Hematopoietic multipotent progenitor cell treated with erythropoietin and hydrocortisone succinate and interleukin-3 and kit ligand, for 4 days (in vitro differentiated cells): ENCODE results near the gene NR3C2.
A peak's percentile ranks its signal among the peaks of the same experiment; 100 is the strongest.
"Not testable (repeated sequence)": the region's sequence is repeated elsewhere in the genome, so short reads cannot be mapped to it uniquely, and the experiment has no call there.

Experiments used
- DNase-seq: peaks from one replicate; pipeline ENCODE4 v3.0.0-alpha.2; 2015

The NR3C2 gene

DNA sequence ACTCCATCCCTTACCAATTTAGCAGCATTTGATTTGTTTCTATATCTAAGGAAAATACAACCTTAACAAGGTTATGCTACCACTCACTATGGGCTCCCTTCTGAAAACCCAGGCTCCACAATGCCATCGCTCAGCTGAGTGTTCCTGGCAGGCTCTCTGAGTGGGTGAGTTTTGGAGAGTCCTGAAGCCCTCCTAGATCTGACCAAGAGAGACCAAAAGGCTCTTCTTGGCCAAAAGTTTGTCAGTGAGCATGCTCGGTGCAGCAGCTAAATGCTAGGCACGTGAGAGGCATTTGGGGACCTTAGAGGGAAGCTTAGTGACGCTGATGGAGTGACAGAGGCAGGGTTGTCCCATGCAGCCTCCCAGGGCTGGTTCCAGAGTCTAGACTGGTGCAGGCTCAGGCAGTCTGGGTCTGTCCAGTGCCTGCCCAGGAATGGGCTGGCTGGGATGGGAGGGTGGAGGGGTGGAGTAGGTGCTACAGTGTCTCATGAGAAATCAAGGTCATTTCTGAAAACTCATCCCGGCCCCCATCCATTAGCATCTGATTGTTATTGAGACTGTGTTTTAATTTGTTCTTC, 346.8 kb downstream of the NR3C2 start:
- DNase-seq: no peak

DNA sequence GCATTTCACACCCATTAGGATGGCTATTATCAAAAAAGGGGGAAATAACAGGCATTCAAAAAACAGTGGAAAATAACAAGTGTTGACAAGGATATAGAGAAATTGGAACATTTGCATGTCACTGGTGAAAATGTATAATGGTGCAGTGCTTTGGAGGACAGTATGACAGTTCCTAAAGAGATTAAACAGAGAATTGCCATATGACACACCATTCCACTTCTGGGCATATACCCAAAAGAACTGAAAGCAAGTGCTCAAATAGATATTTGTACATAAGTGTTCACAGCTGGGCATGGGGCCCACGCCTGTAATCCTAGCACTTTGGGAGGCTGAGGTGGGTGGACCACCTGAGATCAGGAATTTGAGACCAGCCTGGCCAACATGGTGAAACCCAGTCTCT, 348.1 kb downstream of the NR3C2 start:
- no peak for DNase-seq

DNA sequence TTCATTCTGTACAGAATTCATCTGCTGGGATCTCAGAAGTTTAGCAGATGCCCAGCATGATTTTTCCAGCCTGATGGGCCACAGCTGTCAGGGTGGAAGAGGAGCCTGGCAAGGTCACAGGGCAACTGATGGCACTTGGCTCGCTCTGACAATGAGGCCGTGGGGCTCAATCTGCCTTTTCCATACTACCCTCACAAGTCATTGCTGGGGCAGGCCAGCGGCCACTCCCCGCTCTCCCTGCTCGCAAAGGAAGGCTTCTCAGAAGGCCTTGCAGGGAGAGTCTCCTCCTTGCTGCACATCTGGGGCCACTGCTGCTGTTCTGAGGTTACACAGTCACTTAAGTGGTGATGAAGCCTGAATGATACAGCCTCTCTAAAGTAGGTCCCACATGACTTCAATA, 349.1 kb downstream of the NR3C2 start:
- DNase-seq: no peak

DNA sequence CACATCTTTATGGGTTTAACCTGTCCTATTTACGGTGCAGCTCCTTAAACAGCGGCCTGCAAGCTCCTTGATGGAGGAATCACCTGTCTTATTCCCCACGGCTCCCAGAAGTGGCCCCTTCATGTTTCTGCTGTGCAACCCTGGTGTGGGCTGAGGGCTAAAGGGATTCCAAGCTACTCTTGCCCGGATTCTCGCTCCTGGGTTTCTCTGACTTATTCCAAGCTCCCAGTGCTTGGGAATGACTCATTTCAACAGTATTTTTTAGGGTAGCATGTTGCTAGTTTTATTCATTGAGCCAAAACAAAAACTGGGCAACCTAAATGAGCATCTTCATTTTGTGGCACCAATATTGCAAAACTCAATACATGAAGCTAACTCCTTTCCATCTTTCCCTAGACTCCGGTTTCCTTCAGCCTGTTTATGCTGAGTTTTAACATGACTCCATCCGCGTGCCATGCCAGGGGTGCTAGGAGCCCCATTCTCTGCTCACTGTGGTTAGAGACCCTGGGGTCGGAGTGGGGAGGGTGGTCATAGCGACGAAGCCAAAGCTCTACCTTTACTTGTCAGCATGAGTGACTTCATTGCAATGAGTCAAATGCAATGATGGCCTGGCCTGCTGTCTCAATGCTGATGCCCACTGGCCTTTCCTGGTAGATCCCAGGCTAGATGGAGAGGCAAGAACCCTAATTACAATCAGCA, 349.7 kb downstream of the NR3C2 start:
- DNase-seq: no peak

DNA sequence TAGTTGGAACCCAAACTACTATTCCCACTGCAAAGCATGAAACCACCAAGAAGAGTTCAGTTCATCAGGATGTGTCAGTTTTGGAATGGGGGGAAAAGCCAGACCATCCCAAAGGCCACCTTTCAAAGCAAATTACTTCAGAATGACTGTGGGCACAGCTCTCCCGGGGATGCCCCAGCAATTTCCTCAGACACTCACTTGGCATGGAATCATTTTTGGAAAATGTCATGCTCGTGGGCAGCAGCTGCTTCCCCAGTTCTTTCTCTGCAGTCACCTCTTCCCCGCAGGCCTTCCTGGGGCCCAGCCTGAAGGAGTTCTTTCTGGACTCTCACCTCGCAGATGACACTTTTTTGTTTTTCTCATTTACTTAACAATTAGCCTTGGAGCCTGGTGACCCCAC, 350.3 kb downstream of the NR3C2 start:
- DNase-seq: no peak

DNA sequence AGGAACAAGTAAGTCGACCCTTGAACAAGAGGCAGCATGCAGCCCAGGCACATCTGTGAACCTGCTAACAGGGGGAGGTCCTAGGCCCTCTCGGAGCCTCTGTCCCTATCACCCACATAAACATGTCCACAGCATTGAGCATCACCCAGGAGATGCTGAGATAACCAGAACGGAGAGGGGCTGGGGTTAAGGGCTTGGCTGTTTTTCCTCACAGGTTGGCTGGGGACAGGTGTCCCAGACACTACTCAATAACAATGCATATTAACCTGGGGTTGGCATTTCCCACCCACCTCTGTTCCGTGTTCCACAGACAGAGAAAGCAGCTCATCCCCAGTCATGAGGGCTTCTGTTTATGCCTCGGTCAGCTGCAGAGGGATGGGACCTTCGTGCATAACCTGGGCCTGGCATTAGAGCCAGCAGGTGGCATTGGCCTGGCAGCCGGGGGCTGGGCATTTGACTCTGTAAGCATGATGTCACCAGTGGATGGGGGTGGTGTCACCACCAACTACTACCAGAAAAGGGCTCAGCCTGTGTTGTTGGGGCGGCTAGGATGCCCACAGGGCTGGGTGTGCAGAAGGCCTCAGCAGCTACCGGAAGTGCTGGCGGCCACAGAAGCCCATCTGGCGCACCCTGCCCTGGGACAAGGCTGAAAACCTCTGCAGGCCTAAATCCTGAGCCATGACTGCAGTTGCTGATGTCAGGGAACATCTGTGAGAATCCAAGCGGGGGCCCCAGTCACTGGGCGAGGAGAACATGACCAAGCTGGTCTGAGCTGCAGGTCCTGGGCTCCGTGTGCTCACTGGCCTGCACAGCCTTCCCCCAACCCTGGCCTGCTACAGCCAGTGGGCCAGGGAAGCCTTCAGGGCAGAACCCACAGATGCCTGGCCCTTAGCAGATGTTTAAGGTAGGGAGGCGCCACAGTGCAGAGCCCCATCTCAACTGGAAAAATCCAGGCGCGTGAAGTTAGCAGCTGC, 351.4 kb downstream of the NR3C2 start:
- DNase-seq: no peak

DNA sequence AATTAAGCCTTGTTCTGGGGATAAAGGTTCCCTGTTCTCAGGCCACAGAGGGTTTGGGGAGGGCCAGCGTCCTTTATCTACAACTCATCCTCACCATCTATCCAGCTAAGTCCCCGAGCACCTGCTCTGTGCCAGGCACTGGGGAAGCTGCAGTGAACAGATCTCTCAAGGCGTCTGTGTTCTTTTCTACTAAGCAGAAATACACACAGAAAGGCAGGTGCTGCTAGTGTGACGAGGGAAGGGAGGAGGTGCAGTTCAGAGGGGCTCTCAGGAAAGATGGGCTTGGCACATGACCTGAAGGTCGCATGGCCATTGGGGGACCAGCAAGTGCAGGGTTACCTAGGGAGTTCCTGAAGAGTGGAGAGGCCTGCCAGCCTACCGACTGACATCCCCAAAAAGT, 352.2 kb downstream of the NR3C2 start:
- DNase-seq: peak; percentile 6

DNA sequence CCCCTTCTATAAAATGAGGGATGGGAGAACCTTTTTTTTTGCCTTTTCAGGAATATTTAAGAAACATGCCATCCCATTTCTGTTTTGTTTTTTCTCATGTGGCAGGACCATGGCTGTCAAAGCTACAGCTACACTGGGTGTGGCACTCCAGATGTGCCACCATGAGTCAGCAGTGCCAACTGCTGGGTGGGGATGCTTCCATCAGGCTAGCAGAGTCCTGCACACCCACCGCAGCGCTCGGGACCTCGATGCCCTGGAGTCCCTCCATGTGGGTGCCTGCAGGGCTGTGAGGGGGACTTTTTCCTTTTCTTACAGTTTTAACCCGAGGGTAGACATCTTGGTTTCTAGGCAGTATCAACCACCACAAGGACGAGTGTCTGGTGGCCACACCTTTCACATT, 352.6 kb downstream of the NR3C2 start:
- peak; percentile 45 for DNase-seq

DNA sequence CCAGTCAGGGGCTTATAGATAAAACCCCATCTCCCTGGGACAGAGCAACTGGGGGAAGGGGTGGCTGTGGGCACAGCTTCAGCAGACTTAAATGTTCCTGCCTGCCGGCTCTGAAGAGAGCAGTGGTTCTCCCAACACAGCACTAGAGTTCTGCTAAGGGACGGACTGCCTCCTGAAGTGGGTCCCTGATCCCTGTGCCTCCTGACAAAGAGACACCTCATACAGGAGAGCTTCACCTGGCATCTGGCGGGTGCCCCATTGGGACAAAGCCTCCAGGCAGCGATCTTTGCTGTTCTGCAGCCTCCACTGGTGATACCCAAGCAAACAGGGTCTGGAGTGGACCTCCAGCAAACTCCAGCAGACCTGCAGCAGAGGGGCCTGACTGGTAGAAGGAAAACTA, 359.1 kb downstream of the NR3C2 start:
- DNase-seq: not testable (repeated sequence)

DNA sequence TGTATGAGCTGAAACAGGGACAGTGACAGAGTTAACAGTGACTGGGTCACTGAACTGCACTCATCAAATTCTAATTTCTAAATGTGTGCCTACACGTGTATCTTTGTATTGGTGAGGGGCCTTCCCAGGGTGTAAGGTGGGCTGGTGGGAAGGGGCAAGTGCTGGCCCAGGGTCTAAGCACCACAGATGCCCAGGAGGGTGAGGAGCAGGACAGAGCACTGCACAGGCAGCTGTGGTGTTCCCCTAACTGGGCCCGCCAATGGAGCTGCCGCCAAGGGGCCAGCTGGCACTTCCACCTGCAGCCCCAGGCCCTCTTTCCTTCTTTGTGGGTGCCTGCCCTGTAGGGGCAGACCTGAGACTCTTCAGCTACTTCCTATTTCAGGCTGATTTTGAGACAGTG, 360.5 kb downstream of the NR3C2 start:
- no peak for DNase-seq

DNA sequence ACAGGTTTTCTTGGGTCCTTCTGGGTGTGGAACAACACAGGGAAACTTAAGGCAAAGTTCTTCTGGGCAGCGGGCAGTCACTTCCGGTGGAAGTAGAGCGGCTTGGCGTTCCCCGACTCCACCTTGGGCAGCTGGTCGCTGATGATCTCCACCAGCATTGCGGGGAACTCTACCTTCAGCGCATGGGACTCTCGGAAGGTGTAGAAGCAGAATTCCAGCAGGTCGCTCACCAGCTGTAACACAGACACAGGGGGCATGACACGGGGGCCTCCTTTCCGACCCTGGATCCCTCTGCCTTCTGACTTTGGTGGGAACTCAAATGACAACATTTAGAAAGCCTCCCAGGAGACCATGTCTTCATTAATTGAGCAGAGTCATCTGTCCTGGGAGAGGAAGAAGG, 360.9 kb downstream of the NR3C2 start:
- DNase-seq: no peak

DNA sequence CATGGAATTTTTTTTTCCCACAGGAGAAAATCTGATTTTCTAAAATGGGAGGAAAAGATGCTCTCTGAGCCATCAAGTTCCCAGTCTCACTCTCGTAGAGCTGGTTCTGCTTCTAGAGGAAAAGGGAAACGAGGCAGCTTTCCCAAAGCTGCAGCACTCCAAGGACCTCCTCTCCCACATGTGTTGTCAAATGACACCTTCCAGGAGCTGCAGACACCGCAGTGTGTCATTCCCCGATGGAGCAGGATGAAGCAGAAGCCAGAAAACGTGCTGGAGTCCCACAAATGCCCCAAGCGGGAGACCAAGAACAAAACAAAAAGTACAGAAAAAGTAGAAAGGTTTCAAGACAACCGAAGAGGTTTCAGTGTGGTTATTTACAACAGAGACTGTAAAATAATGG, 362.3 kb downstream of the NR3C2 start:
- no peak for DNase-seq

DNA sequence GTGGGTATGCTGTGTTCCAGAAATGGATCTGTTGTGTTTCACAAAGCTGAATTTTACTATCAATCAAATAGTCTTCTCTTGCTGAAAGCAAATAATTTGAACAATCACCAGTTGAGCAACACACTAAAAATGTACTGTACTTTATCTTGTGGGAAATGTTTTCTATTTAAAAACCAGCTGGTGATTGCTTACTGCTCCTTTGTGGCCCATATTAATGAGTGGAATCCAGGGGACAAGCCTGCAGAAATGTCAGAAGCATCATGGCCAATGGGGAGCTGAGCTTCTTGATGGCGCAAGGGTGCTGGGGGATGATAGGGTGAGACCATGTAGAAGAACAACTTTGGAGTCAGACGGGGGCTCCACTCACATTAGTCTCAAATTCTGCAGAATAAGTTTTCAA, 364.2 kb downstream of the NR3C2 start:
- DNase-seq: no peak

DNA sequence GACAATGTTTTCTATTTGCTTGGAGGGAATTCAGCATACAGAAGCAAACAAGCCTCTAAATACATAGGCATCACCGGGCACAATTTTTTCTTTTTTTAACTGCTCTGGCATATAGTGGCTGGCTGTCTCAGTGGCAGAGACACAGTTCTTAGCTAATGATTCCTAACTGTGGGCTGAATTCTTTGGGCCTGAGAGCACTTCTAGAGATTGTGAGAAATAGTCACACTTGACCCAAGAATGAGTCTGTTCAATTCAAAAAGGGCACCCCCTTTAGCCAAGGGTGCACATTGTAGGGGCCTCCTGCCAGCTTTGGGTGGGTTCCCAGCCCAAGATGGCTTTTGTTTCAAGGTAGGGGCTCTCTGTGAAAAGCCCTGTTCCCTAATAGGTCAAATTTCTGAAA, 364.6 kb downstream of the NR3C2 start:
- no peak for DNase-seq

DNA sequence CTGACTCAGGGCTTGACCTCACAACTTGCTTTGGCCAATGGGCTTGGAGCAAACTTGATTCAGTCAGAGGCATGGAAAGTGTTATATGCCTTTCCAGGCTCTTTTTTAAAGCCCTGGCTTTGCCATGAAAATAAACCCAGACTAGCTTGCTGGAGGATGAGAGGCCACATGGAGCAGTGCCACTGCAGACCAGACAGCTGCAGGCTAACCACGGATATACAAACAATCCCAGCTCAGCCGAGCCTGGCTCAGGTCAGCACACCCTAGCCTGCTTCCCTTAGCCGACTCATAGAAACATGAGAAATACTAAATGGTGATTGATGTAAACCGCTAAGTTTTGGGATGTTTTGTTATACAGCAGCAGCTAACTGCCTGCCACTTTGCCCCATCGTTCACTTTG, 365.2 kb downstream of the NR3C2 start:
- no peak for DNase-seq

DNA sequence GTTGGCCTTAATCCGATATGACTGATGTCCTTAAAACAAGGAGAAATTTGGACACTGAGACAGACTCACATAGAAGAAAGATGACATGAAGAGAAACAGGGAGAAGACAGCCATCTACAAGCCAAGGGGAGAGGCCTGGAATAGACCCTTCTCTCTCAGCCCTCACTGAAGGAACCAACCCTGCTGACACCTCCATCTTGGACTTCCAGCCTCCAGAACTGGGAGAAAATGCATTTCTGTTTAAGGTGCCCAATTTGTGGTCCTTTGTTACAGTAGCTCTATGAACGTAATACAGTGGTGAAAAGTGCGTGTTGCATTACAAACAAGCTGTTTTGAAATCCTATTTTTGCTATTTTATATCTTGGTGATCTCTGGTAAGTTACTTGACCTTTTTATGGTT, 366.8 kb downstream of the NR3C2 start:
- DNase-seq: no peak

DNA sequence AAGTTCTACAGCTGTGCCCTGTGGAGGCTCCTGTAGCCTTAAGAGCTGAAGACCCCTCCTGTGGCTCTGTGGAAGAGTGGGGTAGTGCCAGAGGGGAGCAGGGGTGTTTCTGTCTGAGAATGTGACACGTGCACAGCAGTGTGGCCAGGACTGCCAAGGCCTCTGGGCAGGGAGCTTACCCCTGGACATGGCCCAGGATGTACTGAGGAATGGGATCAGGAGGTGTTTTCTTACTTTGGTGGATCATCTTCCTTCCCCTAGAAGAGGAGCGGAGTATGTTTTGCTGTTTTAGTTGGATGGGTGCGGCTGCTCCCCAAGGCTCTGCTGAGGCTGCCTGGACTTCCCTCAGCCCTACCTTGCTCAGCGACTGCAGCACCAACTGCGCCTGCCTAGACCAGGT, 367.8 kb downstream of the NR3C2 start:
- no peak for DNase-seq

DNA sequence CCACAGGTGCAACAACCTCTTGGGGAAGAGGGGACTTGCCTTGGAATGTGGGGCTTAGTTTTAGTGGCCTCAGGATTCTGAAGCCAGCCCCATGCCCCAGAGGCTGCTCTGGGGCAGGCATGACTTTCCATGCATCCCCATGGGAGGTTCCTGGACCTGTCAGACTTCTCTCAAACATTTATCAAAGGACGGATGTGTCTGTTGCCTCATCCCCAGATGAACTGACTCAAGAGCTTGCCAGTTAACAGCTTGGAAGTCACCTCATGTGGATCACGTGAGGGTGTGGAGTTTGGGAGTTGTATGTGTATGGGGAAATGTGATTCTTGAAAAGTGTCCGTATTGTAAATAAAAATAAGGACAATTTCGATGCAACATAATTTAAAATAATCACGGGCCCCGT, 368.9 kb downstream of the NR3C2 start:
- DNase-seq: no peak

DNA sequence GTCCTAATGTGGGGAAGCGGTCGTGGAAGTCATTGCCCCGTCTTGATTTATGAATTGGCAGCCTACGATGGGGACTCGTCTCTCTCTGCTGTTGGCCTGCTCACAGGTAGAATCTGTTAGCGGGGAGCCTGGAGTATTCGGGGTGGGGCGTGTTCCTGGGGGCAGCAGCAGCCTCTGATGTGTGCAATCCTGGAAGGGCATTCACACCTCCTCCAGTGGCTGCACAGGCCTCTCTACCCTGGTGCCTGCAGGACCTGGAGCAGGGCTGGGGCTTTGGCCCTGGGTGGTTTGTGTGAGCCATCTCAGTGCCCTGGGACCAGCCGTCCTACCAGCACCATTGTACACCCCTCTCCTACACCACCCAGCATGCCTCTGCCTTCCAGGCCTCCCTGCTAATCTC, 369.4 kb downstream of the NR3C2 start:
- no peak for DNase-seq

DNA sequence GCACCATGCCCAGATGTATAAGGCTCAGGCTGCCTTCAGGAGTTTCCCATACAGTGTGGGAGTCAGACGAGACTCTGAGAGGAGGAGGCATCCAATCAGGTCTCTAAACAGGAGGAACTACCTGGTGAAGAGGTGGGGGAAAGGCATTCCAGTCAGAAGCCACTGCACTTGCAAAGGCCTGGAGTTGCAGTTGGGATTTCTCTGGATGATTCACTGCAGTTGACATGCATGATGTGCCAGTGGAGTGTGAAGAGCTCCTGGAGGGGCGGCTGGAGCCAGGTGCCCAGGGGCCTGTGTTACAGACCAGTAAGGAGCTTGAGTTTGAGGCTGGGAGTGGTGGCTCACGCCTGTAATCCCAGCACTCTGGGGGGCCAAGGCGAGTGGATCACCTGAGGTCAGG, 371.2 kb downstream of the NR3C2 start:
- no peak for DNase-seq

DNA sequence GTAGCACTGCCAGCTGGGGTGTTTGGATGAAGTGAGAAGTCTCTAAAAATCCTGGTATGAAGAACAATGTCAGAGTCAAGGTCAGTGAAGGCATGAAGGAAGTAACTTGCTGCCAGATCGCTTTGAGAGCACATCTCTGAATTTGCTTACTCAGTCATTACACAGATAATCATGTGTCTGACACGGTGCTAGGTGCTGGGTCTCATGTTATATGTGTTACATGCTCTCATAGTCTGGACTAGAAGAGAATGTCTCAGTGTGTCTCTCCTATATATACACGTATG, 372.4 kb downstream of the NR3C2 start:
- no peak for DNase-seq

DNA sequence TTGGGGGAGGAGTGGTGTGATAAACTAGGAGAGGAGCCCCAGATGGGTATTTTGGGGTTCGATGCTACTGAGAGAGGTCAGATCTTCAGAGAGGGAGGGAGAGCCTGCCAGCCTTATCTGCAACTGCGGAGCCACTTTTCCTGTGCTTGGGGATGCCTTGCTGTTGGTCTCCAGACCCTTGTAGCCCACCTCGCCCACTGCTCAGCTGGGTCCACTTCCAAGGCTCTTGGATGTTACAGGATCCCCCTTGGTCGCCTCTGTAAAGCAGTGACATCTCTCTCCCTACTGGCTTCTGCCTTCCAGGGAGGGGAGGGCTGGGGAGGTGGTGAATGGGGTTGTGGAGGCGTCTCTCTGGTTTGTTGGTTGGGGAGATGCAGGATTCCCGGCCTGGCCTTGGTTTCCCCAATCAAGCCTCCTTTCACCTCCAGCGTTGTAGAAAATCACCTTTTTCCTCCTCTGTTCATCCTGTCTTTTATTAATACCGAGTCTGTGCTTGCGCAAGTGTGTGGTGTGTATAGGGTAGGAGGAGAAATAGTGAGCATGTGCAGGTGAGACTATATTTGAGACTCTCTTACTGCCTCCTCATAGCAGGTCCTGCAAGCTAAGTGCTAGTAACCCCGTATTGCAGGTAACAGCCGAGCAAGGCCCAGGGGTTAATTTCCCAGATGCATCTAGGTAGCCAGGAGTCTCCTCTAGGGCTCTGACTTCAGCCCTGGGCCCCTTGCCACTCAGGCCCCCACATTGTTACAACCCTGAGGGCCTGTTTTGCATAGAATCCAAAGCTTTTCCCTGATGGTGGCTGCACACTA, 372.9 kb downstream of the NR3C2 start:
- DNase-seq: no peak
